HL-60 (cell line): ENCODE data around the gene RUSC1.

Experiments
- TF ChIP-seq, protein P1 (sequence below): IDR thresholded peaks from one replicate; pipeline ENCODE4 v1.5.1; 2011; ENCODE audit warnings: low read length, control low read depth, inconsistent platforms; ENCODE audit not compliant: insufficient read depth
- TF ChIP-seq, protein P2 (sequence below): IDR thresholded peaks from 2 replicates; pipeline ENCODE4 v1.6.1; 2012; ENCODE audit warnings: low read depth; ENCODE audit not compliant: insufficient replicate concordance

DNA sequence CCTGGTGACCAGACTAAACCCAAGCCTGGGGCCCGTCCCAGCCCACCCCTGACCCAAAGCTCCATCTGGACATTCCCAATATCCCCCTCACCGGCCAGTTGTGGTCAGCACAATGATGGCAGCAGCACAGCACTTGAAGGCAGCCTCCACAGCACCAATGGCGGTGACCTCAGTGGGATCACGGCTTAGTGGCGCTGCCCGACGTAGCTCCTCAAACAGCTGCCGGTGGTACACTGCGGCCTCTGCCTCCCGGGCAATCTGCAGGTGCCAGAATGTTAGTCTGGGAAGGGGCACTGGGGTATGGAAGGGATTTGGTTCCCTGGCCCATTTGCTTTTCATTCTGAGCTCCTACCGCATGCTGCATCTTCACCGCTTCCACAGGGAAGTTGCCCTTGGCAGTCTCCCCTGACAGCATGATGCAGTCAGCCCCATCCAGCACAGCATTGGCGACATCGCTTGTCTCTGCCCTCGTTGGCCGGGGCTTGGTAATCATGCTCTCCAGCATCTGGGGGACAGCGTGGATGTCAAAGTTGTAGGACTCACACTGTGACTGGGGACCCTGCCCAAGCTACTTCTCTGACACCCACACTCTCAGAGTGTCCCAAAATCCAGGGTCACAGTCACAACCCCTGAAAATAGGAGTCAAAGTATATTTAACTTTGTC is 27.5 kb upstream of the RUSC1 start:
- TF ChIP-seq, protein P1, sequence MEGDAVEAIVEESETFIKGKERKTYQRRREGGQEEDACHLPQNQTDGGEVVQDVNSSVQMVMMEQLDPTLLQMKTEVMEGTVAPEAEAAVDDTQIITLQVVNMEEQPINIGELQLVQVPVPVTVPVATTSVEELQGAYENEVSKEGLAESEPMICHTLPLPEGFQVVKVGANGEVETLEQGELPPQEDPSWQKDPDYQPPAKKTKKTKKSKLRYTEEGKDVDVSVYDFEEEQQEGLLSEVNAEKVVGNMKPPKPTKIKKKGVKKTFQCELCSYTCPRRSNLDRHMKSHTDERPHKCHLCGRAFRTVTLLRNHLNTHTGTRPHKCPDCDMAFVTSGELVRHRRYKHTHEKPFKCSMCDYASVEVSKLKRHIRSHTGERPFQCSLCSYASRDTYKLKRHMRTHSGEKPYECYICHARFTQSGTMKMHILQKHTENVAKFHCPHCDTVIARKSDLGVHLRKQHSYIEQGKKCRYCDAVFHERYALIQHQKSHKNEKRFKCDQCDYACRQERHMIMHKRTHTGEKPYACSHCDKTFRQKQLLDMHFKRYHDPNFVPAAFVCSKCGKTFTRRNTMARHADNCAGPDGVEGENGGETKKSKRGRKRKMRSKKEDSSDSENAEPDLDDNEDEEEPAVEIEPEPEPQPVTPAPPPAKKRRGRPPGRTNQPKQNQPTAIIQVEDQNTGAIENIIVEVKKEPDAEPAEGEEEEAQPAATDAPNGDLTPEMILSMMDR: no peak
- TF ChIP-seq, protein P2, sequence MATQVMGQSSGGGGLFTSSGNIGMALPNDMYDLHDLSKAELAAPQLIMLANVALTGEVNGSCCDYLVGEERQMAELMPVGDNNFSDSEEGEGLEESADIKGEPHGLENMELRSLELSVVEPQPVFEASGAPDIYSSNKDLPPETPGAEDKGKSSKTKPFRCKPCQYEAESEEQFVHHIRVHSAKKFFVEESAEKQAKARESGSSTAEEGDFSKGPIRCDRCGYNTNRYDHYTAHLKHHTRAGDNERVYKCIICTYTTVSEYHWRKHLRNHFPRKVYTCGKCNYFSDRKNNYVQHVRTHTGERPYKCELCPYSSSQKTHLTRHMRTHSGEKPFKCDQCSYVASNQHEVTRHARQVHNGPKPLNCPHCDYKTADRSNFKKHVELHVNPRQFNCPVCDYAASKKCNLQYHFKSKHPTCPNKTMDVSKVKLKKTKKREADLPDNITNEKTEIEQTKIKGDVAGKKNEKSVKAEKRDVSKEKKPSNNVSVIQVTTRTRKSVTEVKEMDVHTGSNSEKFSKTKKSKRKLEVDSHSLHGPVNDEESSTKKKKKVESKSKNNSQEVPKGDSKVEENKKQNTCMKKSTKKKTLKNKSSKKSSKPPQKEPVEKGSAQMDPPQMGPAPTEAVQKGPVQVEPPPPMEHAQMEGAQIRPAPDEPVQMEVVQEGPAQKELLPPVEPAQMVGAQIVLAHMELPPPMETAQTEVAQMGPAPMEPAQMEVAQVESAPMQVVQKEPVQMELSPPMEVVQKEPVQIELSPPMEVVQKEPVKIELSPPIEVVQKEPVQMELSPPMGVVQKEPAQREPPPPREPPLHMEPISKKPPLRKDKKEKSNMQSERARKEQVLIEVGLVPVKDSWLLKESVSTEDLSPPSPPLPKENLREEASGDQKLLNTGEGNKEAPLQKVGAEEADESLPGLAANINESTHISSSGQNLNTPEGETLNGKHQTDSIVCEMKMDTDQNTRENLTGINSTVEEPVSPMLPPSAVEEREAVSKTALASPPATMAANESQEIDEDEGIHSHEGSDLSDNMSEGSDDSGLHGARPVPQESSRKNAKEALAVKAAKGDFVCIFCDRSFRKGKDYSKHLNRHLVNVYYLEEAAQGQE: no peak
